ENCODE results near the gene EDDM13.
A peak's percentile ranks its signal among the peaks of the same experiment; 100 is the strongest.
"Not testable (repeated sequence)": the region's sequence is repeated elsewhere in the genome, so short reads cannot be mapped to it uniquely, and the experiment has no call there.

The EDDM13 gene

DNA sequence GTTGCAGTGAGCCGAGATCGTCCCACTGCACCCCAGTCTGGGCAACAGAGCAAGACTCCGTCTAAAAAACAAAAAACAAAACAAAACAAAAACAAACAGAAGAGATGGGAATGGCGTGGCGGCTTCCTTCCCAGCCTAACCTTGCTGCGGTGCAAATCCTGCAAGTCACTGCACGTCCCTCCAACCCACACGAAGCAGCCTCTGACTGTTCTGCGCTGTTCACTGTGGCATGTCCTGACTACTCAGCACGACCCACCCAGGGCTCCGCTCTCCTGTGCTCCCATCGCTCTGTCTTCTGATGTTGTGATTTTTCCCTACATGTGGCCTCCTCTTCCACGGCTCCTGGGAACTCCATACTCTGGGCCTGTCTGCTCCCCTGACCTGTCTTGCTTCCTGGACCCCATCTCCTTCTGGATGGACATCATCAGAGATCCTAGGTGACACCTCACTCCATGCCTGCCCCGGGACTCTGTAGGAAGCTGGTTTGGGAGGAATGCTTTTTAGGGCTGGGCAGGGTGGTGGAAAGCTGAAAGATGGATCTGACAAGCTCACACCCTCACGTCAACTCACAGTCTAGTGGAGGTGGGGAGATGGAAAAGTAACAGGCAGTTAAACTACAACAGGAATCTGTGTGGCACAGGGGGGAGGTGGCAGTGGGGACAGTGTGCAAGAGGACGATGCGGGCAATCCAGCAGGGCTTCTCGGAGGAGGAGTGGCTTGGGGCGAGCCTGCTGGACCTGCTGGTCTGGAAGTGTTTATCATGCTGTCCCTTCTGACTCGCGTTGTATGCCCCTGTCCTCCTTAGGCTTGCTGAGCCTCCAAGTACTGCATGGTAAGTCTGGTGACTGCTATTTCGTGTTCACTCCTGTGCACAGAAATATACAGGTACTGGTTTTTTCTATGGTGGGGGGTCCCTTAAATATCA lies 23.2 kb downstream of the EDDM13 start:
- no peak for DNase-seq (ENCODE audit: low read depth in 2 of 2)

DNA sequence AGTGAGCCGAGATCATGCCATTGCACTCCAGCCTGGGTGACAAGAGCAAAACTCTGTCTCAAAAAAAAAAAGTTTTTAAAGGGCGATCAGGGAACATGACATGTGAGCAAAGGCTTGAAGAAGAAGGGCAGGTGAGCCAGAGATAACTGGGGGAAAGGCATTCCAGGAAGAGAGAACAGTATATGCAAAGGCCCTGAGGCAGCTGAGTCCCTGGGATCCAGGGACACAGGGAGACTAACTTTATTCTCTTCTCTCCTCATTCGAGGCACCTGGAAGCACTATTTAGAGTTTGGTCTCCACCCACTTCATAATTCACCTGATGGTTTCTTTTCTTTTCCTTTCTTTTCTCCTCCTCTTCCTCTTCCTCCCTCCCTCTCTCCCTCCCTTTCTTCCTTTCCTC lies 24.5 kb downstream of the EDDM13 start:
- DNase-seq (ENCODE audit: low read depth in 2 of 2) = no peak

DNA sequence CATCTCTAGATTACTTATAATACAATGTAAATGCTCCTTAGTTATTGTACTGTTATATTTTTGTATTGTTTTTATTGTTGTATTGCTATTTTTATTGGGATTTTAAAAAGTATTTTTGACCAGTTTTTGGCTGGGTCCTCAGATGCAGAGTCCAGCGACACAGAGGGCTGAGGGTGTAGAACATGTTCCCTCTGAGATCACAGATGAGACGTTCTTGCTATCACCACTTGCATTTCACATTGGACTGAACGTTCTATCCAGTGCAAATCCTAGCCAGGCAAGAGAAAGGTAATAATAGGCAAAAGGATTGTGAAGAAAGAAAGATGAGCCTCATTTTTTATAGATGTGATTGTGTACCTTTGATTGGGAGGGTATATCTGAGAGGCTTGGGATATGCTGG lies 27.1 kb downstream of the EDDM13 start:
- DNase-seq (ENCODE audit: low read depth in 2 of 2) = no peak

DNA sequence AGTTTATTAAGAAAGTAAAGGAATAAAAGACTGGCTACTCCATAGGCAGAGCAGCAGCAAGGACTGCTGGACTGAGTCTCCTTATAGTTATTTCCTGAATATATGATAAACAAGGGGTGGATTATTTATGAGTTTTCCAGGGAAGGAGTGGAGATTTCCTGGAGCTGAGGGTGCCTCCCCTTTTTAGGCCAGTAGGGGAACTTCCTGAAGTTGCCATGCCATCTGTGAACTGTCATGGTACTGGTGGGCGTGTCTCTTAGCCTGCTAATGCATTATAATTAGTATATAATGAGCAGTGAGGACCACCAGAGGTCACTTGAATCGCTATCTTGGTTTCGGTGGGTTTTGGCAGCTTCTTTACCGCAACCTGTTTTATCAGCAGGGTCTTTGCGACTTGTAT lies 28.6 kb downstream of the EDDM13 start:
- no peak for DNase-seq (ENCODE audit: low read depth in 2 of 2)

DNA sequence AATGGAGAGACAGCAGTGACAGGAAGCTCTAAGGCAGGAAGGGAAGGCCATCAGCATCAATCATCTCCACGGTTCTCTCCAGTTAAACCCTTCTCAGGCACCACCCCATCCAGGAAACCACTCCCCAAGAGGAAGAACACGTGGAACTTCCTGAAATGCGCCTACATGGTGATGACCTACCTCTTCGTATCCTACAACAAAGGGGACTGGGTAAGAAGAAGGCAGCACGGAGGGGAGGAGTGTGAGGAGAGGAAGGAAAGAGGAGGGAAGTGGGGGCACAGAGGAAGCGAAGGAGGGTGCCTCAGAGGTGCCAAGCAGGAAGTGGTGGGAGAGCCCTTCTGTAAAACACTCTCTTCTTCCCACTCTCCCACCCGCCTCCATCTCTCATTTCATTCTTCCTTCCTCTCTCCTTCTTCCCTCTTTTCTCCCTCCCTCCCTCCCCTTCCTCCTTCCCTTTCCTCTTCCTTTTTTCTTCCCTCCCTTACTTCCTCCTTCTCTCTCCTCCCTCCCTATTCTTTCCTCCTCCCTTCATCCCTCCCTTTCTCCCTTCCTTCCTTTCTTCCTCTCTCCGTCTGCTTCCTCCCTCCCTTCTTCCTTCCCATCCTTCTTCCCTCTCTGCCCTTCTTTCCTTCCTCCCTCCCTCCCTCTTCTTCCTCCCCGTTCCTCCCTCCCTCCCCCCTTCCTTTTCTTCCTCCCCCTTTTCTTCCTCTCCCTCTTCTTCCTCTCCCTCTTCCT lies 29.5 kb downstream of the EDDM13 start:
- no peak for DNase-seq (ENCODE audit: low read depth in 2 of 2)

DNA sequence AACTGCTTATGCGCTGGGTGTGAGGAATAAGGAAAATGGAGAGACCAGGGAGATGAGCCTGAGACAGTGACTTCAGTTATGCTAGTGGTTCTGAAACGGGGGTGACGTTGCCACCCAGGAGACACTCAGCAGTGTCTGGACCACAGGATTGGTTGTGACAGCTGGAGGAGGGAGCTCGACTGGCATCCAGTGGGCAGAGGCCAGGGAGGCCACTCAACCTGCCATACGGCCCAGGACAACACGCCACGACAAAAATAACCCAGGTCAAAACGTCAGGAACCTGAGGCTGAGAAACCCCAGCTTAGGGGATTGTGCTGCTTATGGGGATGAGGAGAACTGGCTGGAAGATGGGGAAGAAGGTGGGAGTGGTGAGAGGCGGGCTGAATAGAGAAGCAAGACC lies 31.7 kb downstream of the EDDM13 start:
- no peak for DNase-seq (ENCODE audit: low read depth in 2 of 2)

DNA sequence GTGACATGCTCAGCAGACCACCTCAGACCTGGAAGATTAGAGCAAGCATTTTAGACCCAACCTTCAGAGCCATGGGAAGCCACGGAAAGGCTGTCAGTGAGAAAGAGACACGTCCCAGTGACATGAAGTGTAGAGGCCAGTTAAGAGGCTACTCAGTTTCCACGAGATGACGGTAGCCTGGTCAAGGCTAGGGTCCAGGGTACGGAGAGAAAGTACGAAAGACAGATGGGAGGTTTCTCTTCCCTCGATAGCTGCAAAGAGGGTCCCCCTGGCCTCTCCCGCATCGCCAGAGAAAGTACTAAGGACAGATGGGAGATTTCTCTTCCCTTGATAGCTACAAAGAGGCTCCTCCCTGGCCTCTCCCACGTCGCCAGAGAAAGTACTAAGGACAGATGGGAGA lies 33.5 kb downstream of the EDDM13 start:
- no peak for DNase-seq (ENCODE audit: low read depth in 2 of 2)

DNA sequence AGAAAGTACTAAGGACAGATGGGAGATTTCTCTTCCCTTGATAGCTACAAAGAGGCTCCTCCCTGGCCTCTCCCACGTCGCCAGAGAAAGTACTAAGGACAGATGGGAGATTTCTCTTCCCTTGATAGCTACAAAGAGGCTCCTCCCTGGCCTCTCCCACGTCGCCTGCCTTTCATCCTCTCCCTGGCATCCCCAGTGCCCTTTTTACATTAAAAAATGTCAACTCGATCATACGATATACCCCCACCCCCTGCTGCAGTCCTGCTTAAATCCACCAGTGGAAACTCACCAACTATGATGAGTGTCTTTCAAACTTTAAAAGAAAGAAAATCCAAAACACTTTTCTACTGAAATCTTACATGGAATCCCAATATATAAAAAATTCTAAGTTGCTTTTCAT lies 34.5 kb downstream of the EDDM13 start:
- DNase-seq (ENCODE audit: low read depth in 2 of 2) = not testable (repeated sequence)

DNA sequence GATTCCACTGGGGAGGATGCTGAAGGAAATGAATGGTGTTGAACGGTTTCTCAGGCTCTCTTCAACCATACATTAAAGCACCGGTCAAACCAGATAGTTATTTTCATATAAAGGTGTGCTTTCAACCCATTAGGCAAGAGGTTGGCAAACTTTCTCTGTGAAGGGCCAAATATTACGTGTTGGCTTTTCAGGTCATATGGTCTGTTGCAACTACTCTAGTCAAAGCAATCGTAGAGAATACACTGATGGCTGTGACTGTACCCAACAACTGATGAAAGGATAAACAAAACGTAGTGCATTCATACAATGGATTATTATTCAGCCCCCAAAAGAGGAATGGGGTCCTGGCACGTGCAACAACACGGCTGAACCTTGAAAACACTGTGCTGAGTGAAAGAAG lies 36.2 kb downstream of the EDDM13 start:
- DNase-seq (ENCODE audit: low read depth in 2 of 2) = no peak

DNA sequence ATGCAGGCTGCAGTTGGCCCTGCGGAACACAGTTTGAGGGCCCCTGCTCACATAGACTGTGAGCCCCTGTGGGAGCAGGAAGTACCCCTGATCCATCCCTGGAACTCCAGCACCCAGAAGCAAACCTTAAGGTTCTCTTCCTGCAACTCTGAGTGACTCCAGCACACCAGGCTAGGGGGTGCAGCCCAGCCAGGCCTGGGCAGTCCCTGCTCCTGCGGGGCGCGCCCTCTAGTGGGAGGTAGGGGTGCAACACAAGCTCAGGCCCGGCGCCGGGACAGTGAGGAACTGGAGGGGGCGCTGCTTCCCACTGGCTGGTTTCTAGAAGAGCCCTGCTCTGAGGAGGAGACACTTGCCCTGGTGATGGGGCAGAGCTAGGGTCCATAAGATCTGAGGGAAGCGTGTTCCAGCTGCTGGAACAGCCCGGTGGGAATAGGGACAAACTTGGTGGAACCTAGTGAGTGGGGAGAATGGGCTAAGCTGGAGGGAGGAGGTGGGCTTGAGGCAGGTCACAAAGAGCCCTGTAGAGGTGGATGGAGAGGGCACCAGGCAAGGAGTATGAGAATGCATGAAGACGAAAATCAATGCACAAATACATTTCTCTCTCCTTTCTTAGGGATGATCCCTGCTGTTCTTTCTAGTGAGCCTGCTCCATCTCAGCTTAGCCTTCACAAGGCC lies 37.1 kb downstream of the EDDM13 start:
- DNase-seq (ENCODE audit: low read depth in 2 of 2) = no peak

DNA sequence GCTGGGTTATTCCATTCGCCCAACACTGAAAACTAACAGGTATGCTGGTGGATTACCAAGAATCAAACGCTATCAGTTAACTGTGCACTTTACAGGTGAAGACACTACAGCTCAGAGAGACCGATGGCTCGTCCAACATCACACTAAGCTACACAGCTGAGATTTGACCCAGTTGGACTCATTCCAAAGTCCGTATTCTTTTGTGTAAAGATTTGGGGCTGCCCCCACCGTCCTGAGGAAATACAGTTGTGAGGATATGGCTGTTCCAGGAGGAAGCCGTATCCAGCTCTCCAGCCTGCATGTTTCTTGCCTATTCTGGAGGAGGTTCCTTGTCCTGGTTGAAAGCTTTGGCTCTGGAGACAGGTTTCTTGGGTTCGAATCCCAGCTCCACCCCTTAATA lies 37.9 kb downstream of the EDDM13 start:
- no peak for DNase-seq (ENCODE audit: low read depth in 2 of 2)

DNA sequence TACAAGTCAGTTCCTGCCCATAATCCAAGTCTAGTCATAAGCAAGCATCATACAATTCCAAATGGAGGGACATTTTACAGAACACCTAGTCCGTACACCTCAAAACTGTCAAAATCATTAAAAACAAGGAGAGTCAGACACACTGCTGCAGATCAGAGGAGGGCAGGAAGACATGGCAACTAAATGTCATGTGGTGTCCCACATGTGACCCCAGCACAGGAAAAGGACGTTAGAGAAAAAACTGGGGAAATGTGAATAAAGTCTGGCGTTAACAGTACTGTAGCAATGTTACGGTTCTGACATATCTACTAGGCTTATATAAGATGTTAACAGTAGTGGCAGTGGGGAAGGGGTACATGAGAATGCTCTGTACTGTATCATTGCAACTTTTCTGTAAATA lies 39.8 kb downstream of the EDDM13 start:
- DNase-seq (ENCODE audit: low read depth in 2 of 2) = no peak

DNA sequence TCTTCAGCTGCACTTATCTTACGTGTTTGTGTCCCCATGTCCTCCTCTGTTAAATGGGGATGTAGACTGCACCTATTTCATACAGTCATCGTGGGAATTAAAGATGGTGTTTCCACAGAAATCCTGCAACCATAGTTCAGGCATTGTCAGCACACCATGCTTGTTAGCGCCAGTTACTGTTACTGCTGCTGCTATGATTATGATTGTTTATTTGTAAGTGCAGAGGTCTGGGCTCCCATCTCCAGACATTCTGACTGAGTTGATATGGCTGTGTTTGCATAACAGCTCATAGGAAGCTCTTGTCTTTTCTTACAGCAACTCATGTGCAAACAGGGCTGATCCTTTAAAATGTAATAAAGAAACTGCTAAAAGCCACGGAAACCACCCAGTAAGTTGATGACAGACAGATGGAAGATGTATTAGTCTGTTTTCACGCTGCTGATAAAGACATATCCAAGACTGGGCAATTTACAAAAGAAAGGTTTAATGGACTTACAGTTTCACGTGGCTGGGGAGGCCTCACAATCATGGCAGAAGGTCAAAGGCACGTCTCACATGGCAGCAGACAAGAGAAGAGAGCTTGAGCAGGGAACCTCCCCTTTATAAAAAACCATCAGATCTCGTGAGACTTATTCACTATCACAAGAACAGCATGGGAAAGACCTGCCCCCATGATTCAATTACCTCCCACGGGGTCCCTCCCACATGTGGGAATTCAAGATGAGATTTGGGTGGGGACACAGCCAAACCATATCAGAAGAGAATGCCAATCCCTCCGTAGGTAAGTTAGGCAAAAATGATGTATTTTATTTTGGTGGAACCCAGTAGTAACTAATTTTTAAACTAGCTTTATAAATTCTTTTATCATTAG lies 40.5 kb downstream of the EDDM13 start:
- no peak for DNase-seq (ENCODE audit: low read depth in 2 of 2)

DNA sequence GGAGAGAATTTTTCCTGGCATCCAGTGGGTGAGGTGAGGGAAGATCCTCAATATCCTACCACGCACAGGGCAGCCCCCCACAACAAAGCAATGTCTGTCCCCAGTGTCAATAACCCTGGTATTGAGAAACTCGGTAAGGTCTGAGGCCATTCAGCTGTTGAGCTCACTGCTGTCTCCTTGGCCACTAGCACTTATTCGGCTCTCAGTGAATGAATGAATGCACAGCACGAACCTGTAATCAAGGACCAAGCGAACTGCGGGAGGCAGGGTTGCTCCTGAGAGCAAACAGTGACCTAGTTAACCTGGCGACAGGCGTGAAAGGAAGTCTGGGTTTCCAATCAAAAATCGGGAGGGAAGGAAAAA lies 41.5 kb downstream of the EDDM13 start:
- DNase-seq (ENCODE audit: low read depth in 2 of 2) = no peak

DNA sequence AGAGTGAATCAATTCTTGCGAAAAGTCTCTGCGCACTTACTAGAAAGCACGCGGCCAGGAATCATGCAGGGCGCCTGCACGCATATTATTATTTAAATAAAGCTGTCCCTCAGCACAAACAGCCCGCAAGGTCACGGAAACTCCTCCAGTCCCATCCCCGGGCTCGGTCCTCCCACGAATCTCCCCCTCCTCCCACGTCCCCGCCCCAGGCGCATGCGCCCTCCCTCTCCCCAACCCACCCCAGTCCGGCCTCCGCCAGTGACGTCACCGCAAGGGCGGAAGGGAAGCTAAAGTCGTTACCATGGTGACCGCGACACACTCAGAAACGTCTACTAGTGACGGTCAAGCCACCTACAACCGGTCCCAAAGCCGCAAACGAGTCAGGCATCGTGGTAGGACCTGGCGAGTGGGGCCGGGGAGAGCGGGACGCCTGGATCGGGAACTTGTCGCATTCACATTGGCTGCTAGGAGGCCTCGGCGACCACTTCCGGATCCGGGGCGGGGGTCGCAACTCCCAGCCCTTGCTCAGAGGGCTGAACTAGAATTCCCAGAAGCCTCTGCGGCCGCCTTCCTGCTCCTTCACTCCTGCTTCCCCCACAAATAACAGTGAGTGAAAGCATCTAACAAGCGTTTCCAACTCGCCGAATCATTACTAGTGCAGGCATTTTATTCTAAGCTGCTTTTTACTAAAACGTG lies 42.0 kb downstream of the EDDM13 start, which contains the start of gene ZSCAN5A:
ZSCAN5A (minus strand) TSS at position 459 of the 696 bp plus-strand sequence. CDS start 89,793 bp downstream, outside the sequence.
- peak; percentile 88 to 89 for DNase-seq (ENCODE audit: low read depth in 2 of 2)

DNA sequence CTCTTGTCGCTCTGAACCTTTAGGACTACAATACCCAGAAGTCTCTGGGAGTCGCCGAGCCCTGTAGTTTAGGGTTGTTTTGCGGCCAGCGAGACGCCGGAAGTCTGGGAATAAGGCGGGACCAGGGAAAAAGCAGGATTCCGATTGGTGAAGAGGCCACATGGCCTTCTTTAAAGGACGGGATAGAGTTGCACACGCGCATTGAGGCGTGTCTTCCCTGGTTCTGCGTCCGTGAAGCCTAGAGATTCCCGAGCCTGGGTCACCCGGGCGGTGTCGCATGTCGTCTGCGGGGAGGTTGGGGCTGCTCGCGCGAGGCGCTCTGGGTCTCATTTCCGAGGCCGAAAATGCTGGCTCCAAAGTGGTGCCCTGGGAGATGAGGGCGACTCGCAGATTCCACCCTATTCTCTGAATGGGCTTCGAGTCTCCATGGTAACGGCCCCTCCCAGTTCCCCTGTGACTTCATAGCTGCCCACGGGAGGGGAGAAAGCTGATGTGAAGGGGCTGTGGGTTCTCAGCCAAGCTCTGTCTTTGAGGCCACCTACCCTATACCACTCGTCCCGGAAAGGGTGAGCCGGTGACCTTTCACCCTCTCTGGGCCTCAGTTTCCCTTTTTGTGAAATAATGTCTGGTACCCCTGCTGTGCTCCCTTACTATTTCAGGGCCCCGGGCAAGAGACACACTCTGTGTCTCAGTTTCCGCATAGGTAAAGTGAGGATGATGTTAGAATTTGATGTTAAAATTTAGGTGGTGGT lies 42.7 kb downstream of the EDDM13 start:
- DNase-seq (ENCODE audit: low read depth in 2 of 2) = peak; percentile 96

DNA sequence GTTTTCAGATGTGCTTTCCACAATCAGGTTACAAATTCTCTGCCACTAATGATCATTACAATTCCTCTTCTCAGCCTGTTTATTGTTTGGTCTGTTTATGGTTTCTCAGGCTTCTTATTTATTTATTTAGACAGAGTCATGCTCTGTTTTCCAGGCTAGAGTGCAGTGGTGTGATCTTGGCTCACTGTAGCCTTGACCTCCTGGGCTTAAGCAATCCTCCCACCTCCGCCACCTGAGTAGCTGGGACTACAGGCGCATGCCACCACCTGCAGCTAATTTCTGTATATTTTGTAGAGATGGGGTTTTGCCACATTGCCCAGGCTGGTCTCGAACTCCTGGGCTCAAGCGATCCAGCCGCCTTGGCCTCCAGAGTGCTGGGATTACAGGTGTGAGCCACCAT lies 44.2 kb downstream of the EDDM13 start:
- DNase-seq (ENCODE audit: low read depth in 2 of 2) = no peak

DNA sequence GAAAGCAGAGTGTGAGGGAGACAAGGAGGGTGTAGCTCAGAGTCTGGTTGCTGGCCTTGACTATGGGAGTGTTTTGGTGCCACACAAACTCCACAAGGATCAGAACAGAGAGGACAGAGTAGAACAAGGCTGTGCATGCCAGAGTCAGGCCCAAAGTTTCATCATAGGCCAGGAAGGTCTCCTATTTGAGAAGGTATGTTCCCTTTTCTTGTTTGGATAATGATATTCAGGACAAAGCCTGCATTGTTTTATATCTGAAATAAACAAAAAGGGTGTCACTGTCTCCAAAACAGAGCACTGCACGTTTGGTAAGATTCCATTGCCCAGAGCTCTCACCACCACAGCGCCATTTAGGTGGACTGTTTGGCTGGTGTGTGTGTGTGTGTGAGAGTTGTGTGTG lies 45.2 kb downstream of the EDDM13 start:
- no peak for DNase-seq (ENCODE audit: low read depth in 2 of 2)

DNA sequence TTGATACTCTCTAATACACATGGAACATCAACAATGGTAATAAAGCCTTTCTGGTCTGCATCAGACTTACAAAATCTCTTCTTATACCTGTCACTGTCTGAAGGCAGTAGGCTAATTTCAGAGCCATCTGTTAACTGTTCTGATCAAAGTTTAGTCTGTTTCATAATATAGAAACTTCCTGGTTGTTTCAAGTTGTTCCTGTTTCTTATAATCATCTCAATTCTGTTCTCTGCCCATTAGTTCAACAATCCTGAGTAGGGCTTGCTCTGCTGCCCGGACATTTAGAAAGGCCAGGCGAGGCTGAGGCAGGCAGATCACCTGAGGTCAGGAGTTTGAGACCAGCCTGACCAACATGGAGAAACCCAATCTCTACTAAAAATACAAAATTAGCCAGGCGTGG lies 47.4 kb downstream of the EDDM13 start:
- no peak for DNase-seq (ENCODE audit: low read depth in 2 of 2)

Measured in fibroblast of skin of left quadriceps (primary cell).